Endothelial cell (in vitro differentiated cells): ENCODE results near the gene COQ8A. TPM values are rescaled to one million over a fixed set of nuclear protein-coding genes. Genes with fewer than 3 reads are reported as not detected.

ENCODE experiments used
- DNase-seq: peaks from one replicate; pipeline ENCODE4 v3.0.0; 2021; ENCODE audit warnings: low spot score
- H3K27ac Mint-ChIP-seq: one replicate; pipeline ENCODE4 v1.8.0; 2021; ENCODE audit warnings: mixed read lengths, inconsistent platforms; ENCODE audit not compliant: unreplicated experiment
- H3K27me3 Mint-ChIP-seq: one replicate; pipeline ENCODE4 v1.8.0; 2021; ENCODE audit warnings: mild to moderate bottlenecking, moderate library complexity, mixed read lengths, inconsistent platforms; ENCODE audit not compliant: unreplicated experiment
- H3K36me3 Mint-ChIP-seq: one replicate; pipeline ENCODE4 v1.8.0; 2021; ENCODE audit warnings: mild to moderate bottlenecking, low read depth, mixed read lengths, inconsistent platforms; ENCODE audit not compliant: unreplicated experiment
- H3K4me1 Mint-ChIP-seq: one replicate; pipeline ENCODE4 v1.8.0; 2021; ENCODE audit warnings: mild to moderate bottlenecking, mixed read lengths, inconsistent platforms; ENCODE audit not compliant: unreplicated experiment
- H3K4me3 Mint-ChIP-seq: one replicate; pipeline ENCODE4 v1.8.0; 2021; ENCODE audit warnings: mild to moderate bottlenecking, mixed read lengths, inconsistent platforms; ENCODE audit not compliant: unreplicated experiment
- H3K9me3 Mint-ChIP-seq: one replicate; pipeline ENCODE4 v1.8.0; 2021; ENCODE audit warnings: mixed read lengths, inconsistent platforms; ENCODE audit not compliant: unreplicated experiment
- CTCF ChIP-seq: fragments of 200-600 bp; sonication (generic); IDR thresholded peaks from one replicate; pipeline ENCODE4 v1.5.0; 2021; ENCODE audit warnings: antibody characterized with exemption; ENCODE audit not compliant: unreplicated experiment
- total RNA-seq: library from RNA; stranded (reverse); fragmentation: NEBNext Ultra II Directional; extraction: Animal tissue kit (Norgen Biotek cat#: 25700); gene quantifications from one replicate; pipeline ENCODE4 v1.2.1, GENCODE V29; 2021; ENCODE audit not compliant: unreplicated experiment

COQ8A gene
- total RNA-seq, 1 donor from 2014 or later: 22.7 TPM

- Mint-ChIP-seq H3K4me1 (peaks cover 34% of the 10 kb centered on the region), H3K27ac (peak overlapping the region; percentile 62), H3K36me3 (peaks cover 27% of the 10 kb centered on the region)
These were observed 49.2 kb downstream of the COQ8A start for GRCh38 chr1:226989085-226989920.

DNA sequence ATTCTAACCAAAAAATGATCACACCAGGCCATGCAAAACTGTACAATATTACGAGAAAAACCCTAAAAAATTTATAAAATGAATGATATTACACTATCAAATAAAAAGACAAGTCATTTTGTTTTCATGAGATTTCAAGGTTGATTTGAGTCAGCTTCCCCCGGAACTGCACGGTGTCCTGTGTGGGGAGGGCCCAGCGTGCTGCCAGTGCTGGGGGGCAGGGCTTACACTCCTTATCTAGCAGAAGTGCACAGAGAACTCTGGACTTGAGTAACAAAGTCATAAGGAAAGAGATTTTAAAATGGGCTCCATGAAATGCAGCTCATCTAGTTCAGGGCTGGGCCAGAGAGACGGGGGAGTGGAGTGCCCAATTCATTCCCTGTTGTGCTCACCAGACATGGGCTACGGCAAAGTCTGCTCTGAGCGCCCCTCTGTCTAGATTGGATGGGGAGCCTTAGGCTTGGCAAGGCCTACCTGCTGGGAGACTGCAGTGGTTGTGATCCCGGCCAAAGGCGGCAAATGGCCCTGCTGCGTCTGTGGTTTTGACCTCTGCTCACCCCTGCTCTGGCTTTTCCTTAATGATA lies 50.1 kb downstream of the COQ8A start:
- Mint-ChIP-seq H3K27me3 (peaks cover 5% of the 10 kb centered on the region), H3K36me3 (peaks cover 27% of the 10 kb centered on the region), H3K27ac (no peak overlapping the region), H3K9me3 (no peaks in the 10 kb centered on the region), H3K4me3 (no peak overlapping the region), H3K4me1 (peaks cover 37% of the 10 kb centered on the region)
- no peak for DNase-seq
- TF ChIP-seq CTCF: no peak

More at GRCh38 chr1:226989085-226989920, 49.2 kb downstream of the COQ8A start:
- TF ChIP-seq CTCF: no peak
- no peak overlapping the region for H3K4me3 Mint-ChIP-seq
- peaks cover 5% of the 10 kb centered on the region for H3K27me3 Mint-ChIP-seq
- H3K9me3 Mint-ChIP-seq: no peaks in the 10 kb centered on the region
- DNase-seq: no peak

DNA sequence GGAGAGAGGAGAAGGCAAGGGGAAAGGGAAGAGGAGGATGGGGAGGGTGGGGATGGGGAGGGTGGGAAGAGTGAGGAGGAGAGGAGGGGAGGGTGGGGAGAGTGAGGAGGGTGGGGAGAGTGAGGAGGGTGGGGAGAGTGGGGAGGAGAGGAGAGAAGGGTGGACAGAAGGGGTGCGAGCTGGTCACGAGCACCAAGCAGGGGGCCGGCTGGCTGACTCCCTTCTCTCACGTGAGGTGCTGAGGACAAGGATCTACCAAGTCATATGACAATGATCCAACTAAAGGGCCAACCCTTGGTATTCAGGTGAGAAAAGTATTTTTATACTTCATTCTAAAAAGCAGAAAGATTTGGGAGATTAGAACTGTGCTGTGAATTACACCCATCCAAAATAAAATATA lies 51.8 kb downstream of the COQ8A start:
- Mint-ChIP-seq H3K4me1 (peaks cover 52% of the 10 kb centered on the region), H3K4me3 (no peak overlapping the region)

DNA sequence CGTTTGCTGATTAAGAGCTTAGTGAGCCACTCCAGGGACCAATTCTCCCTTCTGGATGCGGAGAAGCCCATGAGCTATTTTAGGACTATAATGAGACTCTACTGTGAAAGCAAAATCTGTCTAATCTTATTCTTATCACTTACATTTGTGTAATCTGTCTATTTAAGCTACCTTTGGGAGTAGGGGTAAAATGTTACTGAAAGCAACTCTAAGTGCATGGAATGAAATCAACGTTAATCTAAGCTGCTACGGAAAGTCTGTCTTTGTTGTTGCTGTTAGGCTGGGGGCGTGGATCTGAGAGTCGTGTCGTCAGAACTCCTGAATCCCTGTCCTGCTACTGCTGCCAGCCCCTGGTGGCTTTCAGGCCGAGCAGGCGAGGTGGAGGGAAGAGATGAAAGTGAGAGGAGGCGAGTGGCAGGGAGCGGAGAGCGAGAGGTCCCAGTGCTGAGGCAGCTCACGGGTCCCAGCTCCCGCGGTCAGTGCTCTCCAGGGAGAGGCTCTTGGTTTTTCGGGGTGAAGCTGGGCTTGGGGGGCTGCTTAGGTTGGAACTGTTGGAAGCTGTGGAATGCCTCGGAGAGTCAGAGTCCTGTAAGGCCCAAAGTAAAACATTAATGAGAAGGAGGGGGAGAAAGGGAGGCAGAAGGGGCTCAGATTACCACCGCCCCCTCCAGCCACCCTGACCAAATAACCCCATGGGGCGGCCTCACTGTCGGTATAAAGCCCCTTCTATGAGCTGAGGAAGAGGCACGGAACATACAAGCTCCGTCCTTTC lies 53.9 kb downstream of the COQ8A start:
- H3K9me3 Mint-ChIP-seq: no peaks in the 10 kb centered on the region
- no peak for TF ChIP-seq CTCF
- H3K4me3 Mint-ChIP-seq: no peak overlapping the region
- no peak overlapping the region for H3K27ac Mint-ChIP-seq
- DNase-seq: no peak
- peaks cover 37% of the 10 kb centered on the region for H3K4me1 Mint-ChIP-seq
- H3K27me3 Mint-ChIP-seq: peaks cover 5% of the 10 kb centered on the region
- H3K36me3 Mint-ChIP-seq: peaks cover 17% of the 10 kb centered on the region

More for the DNA sequence above, 51.8 kb downstream of the COQ8A start:
- Mint-ChIP-seq H3K9me3 (no peaks in the 10 kb centered on the region), H3K27me3 (peaks cover 8% of the 10 kb centered on the region), H3K27ac (no peak overlapping the region), H3K36me3 (peaks cover 16% of the 10 kb centered on the region)
- no peak for TF ChIP-seq CTCF
- no peak for DNase-seq
